CD14-positive monocyte (primary cell): ENCODE measurements around the gene CHST11. TPM values are rescaled to one million over a fixed set of nuclear protein-coding genes. Genes with fewer than 3 reads are reported as not detected.

ENCODE experiments used
- DNase-seq, 3 donors: peaks; one replicate each; pipeline ENCODE4 v3.0.0-alpha.2; 2011 to 2022
- H2AFZ ChIP-seq: 2 replicates; pipeline ENCODE4 v1.6.0; 2012; ENCODE audit warnings: mild to moderate bottlenecking, low read depth, low read length, inconsistent platforms; ENCODE audit not compliant: insufficient read depth, poor library complexity, severe bottlenecking
- H3K27ac ChIP-seq, 2 donors: 1 replicate in 1 of 2; 2 replicates in 1 of 2; pipeline ENCODE4 v1.5.1; 2012 to 2013; ENCODE audit warnings: low read length in 2 of 2, control low read depth in 1 of 2, inconsistent platforms in 1 of 2, low read depth in 1 of 2, mild to moderate bottlenecking in 1 of 2
- H3K27me3 ChIP-seq, 2 donors: one replicate each; pipeline versions ENCODE4 v1.6.0 to v1.6.1; 2011 to 2013; ENCODE audit warnings: low read length in 2 of 2; ENCODE audit not compliant: control insufficient read depth in 2 of 2, insufficient read depth in 2 of 2
- H3K36me3 ChIP-seq, 2 donors: replicated peaks in 1 of 2; 1 replicate in 1 of 2; 2 replicates in 1 of 2; pipeline versions ENCODE4 v1.5.1 to v1.6.1; 2012 to 2013; ENCODE audit warnings: low read length in 2 of 2, control low read depth in 1 of 2, inconsistent platforms in 1 of 2, mild to moderate bottlenecking in 1 of 2; ENCODE audit not compliant: insufficient read depth in 2 of 2, control insufficient read depth in 1 of 2
- H3K4me1 ChIP-seq, 2 donors: 1 replicate in 1 of 2; 2 replicates in 1 of 2; pipeline versions ENCODE4 v1.5.1 to v1.6.1; 2012 to 2013; ENCODE audit warnings: low read length in 2 of 2, control low read depth in 1 of 2, inconsistent platforms in 1 of 2, mild to moderate bottlenecking in 1 of 2, moderate library complexity in 1 of 2; ENCODE audit not compliant: insufficient read depth in 2 of 2, control insufficient read depth in 1 of 2
- H3K4me2 ChIP-seq: replicated peaks from 2 replicates; pipeline ENCODE3; 2012; ENCODE audit warnings: low read length, moderate library complexity, mild to moderate bottlenecking; ENCODE audit not compliant: poor library complexity, severe bottlenecking; ENCODE audit errors: extremely low read depth
- H3K4me3 ChIP-seq, 3 experiments: fragments of 200-600 bp in 1 of 3; sonication (generic) in 1 of 3; replicated peaks in 1 of 3; 1 replicate in 2 of 3; 2 replicates in 1 of 3; pipeline ENCODE4 v1.5.1; 2011 to 2013; ENCODE audit warnings: low read length in 3 of 3, mild to moderate bottlenecking in 3 of 3, control low read depth in 2 of 3, low read depth in 2 of 3, inconsistent platforms in 1 of 3, moderate library complexity in 1 of 3
- H3K79me2 ChIP-seq: 2 replicates; pipeline ENCODE4 v1.6.0; 2012; ENCODE audit warnings: mild to moderate bottlenecking, control low read depth, inconsistent platforms, low read length, moderate library complexity; ENCODE audit not compliant: insufficient read depth
- H3K9ac ChIP-seq: 2 replicates; pipeline ENCODE4 v1.6.0; 2017; ENCODE audit warnings: low read length, mild to moderate bottlenecking; ENCODE audit not compliant: insufficient read depth, poor library complexity, severe bottlenecking
- H3K9me3 ChIP-seq, 2 donors: replicated peaks in 1 of 2; 1 replicate in 1 of 2; 2 replicates in 1 of 2; pipeline versions ENCODE4 v1.5.1 to v1.6.1; 2012 to 2013; ENCODE audit warnings: low read length in 2 of 2, control low read depth in 1 of 2; ENCODE audit not compliant: control insufficient read depth in 1 of 2, insufficient read depth in 1 of 2
- H4K20me1 ChIP-seq: 2 replicates; pipeline ENCODE4 v1.6.0; 2012; ENCODE audit warnings: mild to moderate bottlenecking, low read length, control low read depth, moderate library complexity; ENCODE audit not compliant: insufficient read depth
- H3K27ac Mint-ChIP-seq, 7 donors: one replicate each; pipeline ENCODE4 v1.8.0; 2020; ENCODE audit warnings: mild to moderate bottlenecking in 7 of 7, mixed read lengths in 7 of 7, moderate library complexity in 6 of 7, inconsistent platforms in 2 of 7
- H3K27me3 Mint-ChIP-seq, 3 donors: one replicate each; pipeline ENCODE4 v1.8.0; 2021 to 2022; ENCODE audit warnings: low read depth in 3 of 3, mild to moderate bottlenecking in 3 of 3, mixed read lengths in 3 of 3, moderate library complexity in 3 of 3, inconsistent platforms in 1 of 3
- H3K36me3 Mint-ChIP-seq, 2 donors: one replicate each; pipeline ENCODE4 v1.8.0; 2020; ENCODE audit warnings: mixed read lengths in 2 of 2, inconsistent platforms in 1 of 2, mild to moderate bottlenecking in 1 of 2
- H3K4me1 Mint-ChIP-seq: one replicate; pipeline ENCODE4 v1.8.0; 2020; ENCODE audit warnings: mild to moderate bottlenecking, mixed read lengths
- H3K4me3 Mint-ChIP-seq, 2 donors: one replicate each; pipeline ENCODE4 v1.8.0; 2020; ENCODE audit warnings: mild to moderate bottlenecking in 2 of 2, mixed read lengths in 2 of 2, moderate library complexity in 1 of 2
- H3K9me3 Mint-ChIP-seq, 7 donors: one replicate each; pipeline ENCODE4 v1.8.0; 2020 to 2022; ENCODE audit warnings: mixed read lengths in 7 of 7, mild to moderate bottlenecking in 6 of 7, moderate library complexity in 6 of 7, inconsistent platforms in 2 of 7
- WGBS: methylation state at CpG from one replicate; pipeline ENCODE4 v1.1.5; 2013; ENCODE audit warnings: missing lambda C conversion rate; ENCODE audit not compliant: insufficient coverage; 5-methylcytosine and 5-hydroxymethylcytosine counted together
- intact Hi-C, 2 donors: fragments of 100-400 bp; cut with micrococcal nuclease; formaldehyde crosslinking; loops; one replicate each; pipeline versions ENCODE4 v1.15.0 to v1.15.1; 2023
- polyA plus RNA-seq, 3 donors: library from polyadenylated mRNA; depleted of rRNA in 1 of 3; unstranded in 2 of 3; stranded (reverse) in 1 of 3; fragments of 300-500 nt in 2 of 3; fragments of >200 nt in 1 of 3; fragmentation: Illumina TruSeq in 2 of 3; gene quantifications; 1 replicate in 2 of 3; 2 replicates in 1 of 3; pipeline ENCODE4 v1.2.3, GENCODE V29; 2012 to 2021
- TF ChIP-seq, protein P1 (sequence below): fragments of 200-600 bp; IDR thresholded peaks from one replicate; pipeline ENCODE4 v1.8.0; 2022; ENCODE audit warnings: antibody characterized with exemption, mild to moderate bottlenecking

CHST11 gene
- polyA plus RNA-seq, 3 donors, result 44.4 to 66.6 (median 48.4) TPM

DNA sequence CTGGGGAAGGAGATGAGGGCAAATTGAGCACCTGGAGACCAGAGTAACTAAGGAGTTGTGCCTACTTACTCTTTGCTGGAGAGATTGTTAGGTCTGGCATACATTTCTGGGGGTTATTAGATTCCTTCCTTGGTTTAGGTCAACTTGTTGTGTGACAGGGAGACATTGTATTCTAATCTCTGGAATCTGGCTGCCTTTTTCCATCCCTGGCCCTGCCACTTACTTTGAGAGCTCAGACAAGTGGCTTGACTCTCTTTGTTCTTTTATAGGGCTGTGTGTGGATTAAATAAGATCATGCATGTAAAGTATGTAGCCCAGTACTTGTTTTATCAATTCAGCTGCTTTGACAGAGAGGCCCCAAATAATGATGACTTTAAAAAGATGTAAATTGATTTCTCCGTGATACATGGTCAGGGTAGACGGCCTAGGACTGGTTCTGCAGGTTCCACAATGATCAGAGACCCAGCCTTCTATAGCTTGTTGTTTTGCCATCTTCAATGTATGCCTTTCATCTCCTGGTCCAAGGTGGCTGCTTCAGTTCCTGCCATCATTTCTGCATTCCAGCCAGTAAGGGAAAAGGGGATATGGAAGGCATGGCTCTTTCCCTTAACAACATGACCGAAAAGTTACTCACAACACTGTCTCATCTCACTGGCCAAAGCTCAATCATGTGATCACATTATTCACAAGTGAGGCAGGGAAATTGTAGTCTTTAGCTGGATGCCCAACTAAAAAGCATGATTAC is 72.6 kb downstream of the CHST11 start:
- Histone ChIP-seq H3K9me3 (peaks cover 0 to 4% of the 10 kb centered on the region in 2 donors), H3K27me3 (no peaks in the 10 kb centered on the region), H3K4me2 (no peak overlapping the region), H4K20me1 (peaks cover 99% of the 10 kb centered on the region), H3K4me3 (no peak overlapping the region), H3K27ac (peak overlapping the region in 1 of 2 donors; percentile 6), H3K9ac (no peak overlapping the region), H3K36me3 (peaks cover 0 to 9% of the 10 kb centered on the region in 2 donors), H3K79me2 (peaks cover 100% of the 10 kb centered on the region), H3K4me1 (peaks cover 20 to 23% of the 10 kb centered on the region in 2 donors), H2AFZ (no peak overlapping the region)
- intact Hi-C loops, result no loop called here
- WGBS, result no CpG with 5 or more reads among the region's 3 CpGs
- peak overlapping the region in 2 of 7 donors; percentile 4 to 35 for H3K27ac Mint-ChIP-seq
- peaks cover 0 to 5% (median 0%) of the 10 kb centered on the region in 3 donors for H3K27me3 Mint-ChIP-seq
- TF ChIP-seq, protein P1, sequence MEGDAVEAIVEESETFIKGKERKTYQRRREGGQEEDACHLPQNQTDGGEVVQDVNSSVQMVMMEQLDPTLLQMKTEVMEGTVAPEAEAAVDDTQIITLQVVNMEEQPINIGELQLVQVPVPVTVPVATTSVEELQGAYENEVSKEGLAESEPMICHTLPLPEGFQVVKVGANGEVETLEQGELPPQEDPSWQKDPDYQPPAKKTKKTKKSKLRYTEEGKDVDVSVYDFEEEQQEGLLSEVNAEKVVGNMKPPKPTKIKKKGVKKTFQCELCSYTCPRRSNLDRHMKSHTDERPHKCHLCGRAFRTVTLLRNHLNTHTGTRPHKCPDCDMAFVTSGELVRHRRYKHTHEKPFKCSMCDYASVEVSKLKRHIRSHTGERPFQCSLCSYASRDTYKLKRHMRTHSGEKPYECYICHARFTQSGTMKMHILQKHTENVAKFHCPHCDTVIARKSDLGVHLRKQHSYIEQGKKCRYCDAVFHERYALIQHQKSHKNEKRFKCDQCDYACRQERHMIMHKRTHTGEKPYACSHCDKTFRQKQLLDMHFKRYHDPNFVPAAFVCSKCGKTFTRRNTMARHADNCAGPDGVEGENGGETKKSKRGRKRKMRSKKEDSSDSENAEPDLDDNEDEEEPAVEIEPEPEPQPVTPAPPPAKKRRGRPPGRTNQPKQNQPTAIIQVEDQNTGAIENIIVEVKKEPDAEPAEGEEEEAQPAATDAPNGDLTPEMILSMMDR, result no peak
- H3K4me1 Mint-ChIP-seq, result peaks cover 51% of the 10 kb centered on the region
- H3K4me3 Mint-ChIP-seq, result no peak overlapping the region
- H3K36me3 Mint-ChIP-seq, result peaks cover 31 to 41% of the 10 kb centered on the region in 2 donors
- peaks cover 0 to 10% (median 5%) of the 10 kb centered on the region in 7 donors for H3K9me3 Mint-ChIP-seq
- no peak for DNase-seq

DNA sequence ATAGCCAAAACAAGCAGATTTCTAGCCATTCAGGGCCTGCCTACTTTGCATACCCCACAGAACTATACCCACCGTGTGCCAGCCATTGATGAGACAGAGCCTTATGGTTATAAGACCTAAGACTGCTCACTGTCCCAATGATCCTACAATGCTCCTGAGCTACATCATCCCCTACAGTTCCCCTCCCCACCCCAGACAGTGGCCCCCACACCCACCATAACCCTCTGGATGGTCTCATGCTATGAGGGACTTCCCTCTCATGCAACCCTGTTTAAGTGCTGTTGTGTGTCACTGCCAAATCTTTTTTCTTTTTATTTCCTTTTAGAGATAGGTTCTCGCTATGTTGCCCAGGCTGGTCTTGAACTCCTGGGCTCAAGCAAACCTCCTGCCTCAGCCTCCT is 75.9 kb downstream of the CHST11 start:
- peaks cover 20 to 24% of the 10 kb centered on the region in 2 donors for H3K4me1 ChIP-seq
- H3K79me2 ChIP-seq, result peaks cover 100% of the 10 kb centered on the region
- WGBS, result 73% methylated on average over 1 of the region's 2 CpGs
- H3K27ac ChIP-seq, result no peak overlapping the region
- H3K4me3 ChIP-seq, result no peak overlapping the region
- no peak overlapping the region for H3K4me2 ChIP-seq
- H3K9me3 ChIP-seq, result no peaks in the 10 kb centered on the region
- Mint-ChIP-seq H3K9me3 (peaks cover 0 to 7% (median 0%) of the 10 kb centered on the region in 7 donors), H3K27ac (peak overlapping the region in 1 of 7 donors; percentile 7), H3K4me1 (peaks cover 52% of the 10 kb centered on the region), H3K27me3 (peaks cover 0 to 3% (median 0%) of the 10 kb centered on the region in 3 donors), H3K36me3 (peaks cover 25 to 45% of the 10 kb centered on the region in 2 donors), H3K4me3 (no peak overlapping the region)
- no peak for DNase-seq
- H2AFZ ChIP-seq, result no peak overlapping the region
- H3K36me3 ChIP-seq, result peaks cover 0 to 14% of the 10 kb centered on the region in 2 donors
- no peak overlapping the region for H3K9ac ChIP-seq
- H3K27me3 ChIP-seq, result no peaks in the 10 kb centered on the region
- H4K20me1 ChIP-seq, result peaks cover 100% of the 10 kb centered on the region
- intact Hi-C loops, result no loop called here
- TF ChIP-seq, protein P1, result no peak
